PC-9 (cell line): ENCODE results near the gene AGO1. TPM values are rescaled to one million over a fixed set of nuclear protein-coding genes. Genes with fewer than 3 reads are reported as not detected.

ENCODE experiments used
- BruUV-seq: library from RNA; stranded (reverse); fragments of 400-500 nt; replicated peaks from 2 replicates; lab custom pipeline; 2021; lab: Mats Ljungman, UMichigan
- CTCF ChIA-PET: fragments of 300-600 bp; sonication (Branson Sonifier 250); formaldehyde crosslinking; loops from one replicate; lab custom pipeline; 2022; ENCODE audit warnings: antibody characterized with exemption; lab: Charles Lee
- POLR2A ChIA-PET: fragments of 300-600 bp; sonication (Branson Sonifier 250); formaldehyde crosslinking; loops from one replicate; lab custom pipeline; 2022; ENCODE audit warnings: antibody characterized with exemption; ENCODE audit not compliant: unreplicated experiment; lab: Charles Lee
- DNase-seq, 2 experiments: peaks; one replicate each; pipeline versions ENCODE4 v3.0.0 to v3.0.0-alpha.2; 2015 to 2022; ENCODE audit warnings: mixed read lengths in 1 of 2
- H2AFZ ChIP-seq: fragments of 200-600 bp; sonication (generic); 2 replicates; pipeline ENCODE4 v1.8.1; 2017; ENCODE audit warnings: antibody characterized with exemption
- H3F3A ChIP-seq: fragments of 200-600 bp; sonication (generic); 2 replicates; pipeline ENCODE4 v1.8.1; 2017; ENCODE audit warnings: antibody characterized with exemption, mild to moderate bottlenecking, low read depth; ENCODE audit not compliant: insufficient read depth
- H3K27ac ChIP-seq: fragments of 200-600 bp; sonication (generic); 2 replicates; pipeline ENCODE4 v1.6.1; 2016; ENCODE audit warnings: mixed run types
- H3K27me3 ChIP-seq: fragments of 200-600 bp; sonication (generic); 2 replicates; pipeline ENCODE4 v1.6.1; 2016; ENCODE audit warnings: low read depth, mixed run types; ENCODE audit not compliant: insufficient read depth
- H3K36me3 ChIP-seq: fragments of 200-600 bp; sonication (generic); 2 replicates; pipeline ENCODE4 v1.6.1; 2016; ENCODE audit warnings: low read depth, mixed run types
- H3K4me1 ChIP-seq: fragments of 200-600 bp; sonication (generic); replicated peaks from 2 replicates; pipeline ENCODE4 v1.6.1; 2016; ENCODE audit warnings: mixed run types; ENCODE audit not compliant: insufficient read depth
- H3K4me2 ChIP-seq: fragments of 200-600 bp; sonication (generic); 2 replicates; pipeline ENCODE4 v1.6.1; 2017; ENCODE audit warnings: mixed run types
- H3K4me3 ChIP-seq: fragments of 200-600 bp; sonication (generic); 2 replicates; pipeline ENCODE4 v1.6.1; 2016; ENCODE audit warnings: mixed run types
- H3K79me2 ChIP-seq: fragments of 200-600 bp; sonication (generic); 2 replicates; pipeline ENCODE4 v1.6.1; 2017; ENCODE audit warnings: low read depth, mixed run types
- H3K9me2 ChIP-seq: fragments of 200-600 bp; sonication (generic); 2 replicates; pipeline ENCODE4 v1.8.1; 2017; ENCODE audit warnings: mild to moderate bottlenecking; ENCODE audit not compliant: insufficient read depth
- H3K9me3 ChIP-seq: fragments of 200-600 bp; sonication (generic); 2 replicates; pipeline ENCODE4 v1.8.1; 2016; ENCODE audit warnings: low read depth; ENCODE audit not compliant: insufficient read depth
- H4K20me1 ChIP-seq: fragments of 200-600 bp; sonication (generic); 2 replicates; pipeline ENCODE4 v1.8.1; 2017; ENCODE audit not compliant: insufficient read depth
- CTCF ChIP-seq: fragments of 200-600 bp; sonication (generic); conservative IDR thresholded peaks from 2 replicates; pipeline ENCODE4 v1.6.1; 2017; ENCODE audit warnings: mixed run types, antibody characterized with exemption, mild to moderate bottlenecking, moderate library complexity
- EZH2 ChIP-seq: fragments of 200-600 bp; sonication (generic); IDR thresholded peaks from 2 replicates; pipeline ENCODE4 v1.8.0; 2017; ENCODE audit warnings: antibody characterized with exemption, low read depth
- intact Hi-C: fragments of 100-400 bp; cut with micrococcal nuclease; formaldehyde crosslinking; loops from one replicate; pipeline ENCODE4 v1.10.0; 2022; ENCODE audit not compliant: unreplicated experiment
- total RNA-seq: library from RNA; stranded (reverse); gene quantifications from 2 replicates; pipeline ENCODE4 v1.2.3, GENCODE V29; 2021

The AGO1 gene
- total RNA-seq, 1 experiment from 2014 or later, result 66.0 TPM

DNA sequence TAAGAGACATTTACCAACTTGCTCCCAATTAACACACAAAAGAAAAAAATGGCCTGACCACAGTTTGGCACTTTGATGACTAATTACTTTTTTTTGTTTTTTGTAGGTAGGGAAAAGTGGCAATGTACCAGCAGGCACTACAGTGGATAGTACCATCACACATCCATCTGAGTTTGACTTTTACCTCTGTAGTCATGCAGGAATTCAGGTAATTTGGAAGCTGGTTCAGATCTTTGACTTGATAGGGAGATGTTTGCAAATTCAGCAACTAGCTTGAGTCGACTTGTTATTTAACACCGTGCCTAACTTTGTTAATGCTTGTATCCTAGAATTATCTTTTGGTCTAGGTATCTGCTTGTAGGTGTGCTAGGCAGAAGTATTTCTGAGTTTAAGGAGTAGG is 33.0 kb upstream of the AGO1 start:
- intact Hi-C loops, result loop anchor here (10.0 kb wide), 1 partner anchor 335 kb away; no protein-coding TSS in a partner anchor
- no peaks in the 10 kb centered on the region for H3K9me2 ChIP-seq
- CTCF ChIA-PET, result interaction anchor here (0.5 to 0.6 kb wide), 2 partner anchors 35 to 155 kb away, joined by 6 to 10 read pairs; no protein-coding TSS in a partner anchor
- H3K4me1 ChIP-seq, result no peaks in the 10 kb centered on the region
- TF ChIP-seq EZH2 (no peak), CTCF (no peak)
- no peak overlapping the region for H2AFZ ChIP-seq
- no peaks in the 10 kb centered on the region for H3F3A ChIP-seq
- no peaks in the 10 kb centered on the region for H3K9me3 ChIP-seq
- no peak overlapping the region for H3K4me3 ChIP-seq
- H3K27me3 ChIP-seq, result no peaks in the 10 kb centered on the region
- no TSS peak for BruUV-seq
- no peak overlapping the region for H3K27ac ChIP-seq
- H3K4me2 ChIP-seq, result no peak overlapping the region
- no peaks in the 10 kb centered on the region for H4K20me1 ChIP-seq
- H3K36me3 ChIP-seq, result no peaks in the 10 kb centered on the region
- POLR2A ChIA-PET, result interaction anchor here (0.5 kb wide), 1 partner anchor 600 kb away, joined by 3 read pairs; the partner anchor contains the start of gene OSCP1
- no peaks in the 10 kb centered on the region for H3K79me2 ChIP-seq
- no peak for DNase-seq

DNA sequence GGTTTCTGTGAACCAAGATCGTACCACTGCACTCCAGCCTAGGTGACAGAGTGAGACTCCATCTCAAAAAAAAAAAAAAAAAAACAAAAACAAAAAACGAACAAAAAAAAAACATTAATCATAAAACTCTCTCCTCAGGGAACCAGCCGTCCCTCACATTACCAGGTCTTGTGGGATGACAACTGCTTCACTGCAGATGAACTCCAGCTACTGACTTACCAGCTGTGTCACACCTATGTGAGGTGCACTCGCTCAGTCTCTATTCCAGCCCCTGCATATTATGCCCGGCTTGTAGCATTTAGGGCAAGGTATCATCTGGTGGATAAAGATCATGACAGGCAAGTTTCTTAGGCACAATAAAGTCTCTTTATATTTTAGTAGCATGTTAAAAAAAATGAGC is 32.3 kb upstream of the AGO1 start:
- H3K4me1 ChIP-seq, result no peaks in the 10 kb centered on the region
- TF ChIP-seq EZH2 (no peak), CTCF (no peak)
- no peak overlapping the region for H3K4me3 ChIP-seq
- no peak overlapping the region for H2AFZ ChIP-seq
- intact Hi-C loops, result loop anchor here (10.0 kb wide), 1 partner anchor 334 kb away; no protein-coding TSS in a partner anchor
- BruUV-seq, result no TSS peak
- DNase-seq, result no peak
- H3K36me3 ChIP-seq, result no peaks in the 10 kb centered on the region
- H3K4me2 ChIP-seq, result no peak overlapping the region
- ChIA-PET CTCF (no interaction called here), POLR2A (interaction anchor here (0.5 to 0.7 kb wide), 2 partner anchors 32 to 1025 kb away, joined by 3 to 4 read pairs; partner anchors contain the start of gene AGO1)
- no peaks in the 10 kb centered on the region for H3K9me3 ChIP-seq
- H4K20me1 ChIP-seq, result no peaks in the 10 kb centered on the region
- no peaks in the 10 kb centered on the region for H3F3A ChIP-seq
- H3K27ac ChIP-seq, result no peak overlapping the region
- no peaks in the 10 kb centered on the region for H3K27me3 ChIP-seq
- H3K79me2 ChIP-seq, result no peaks in the 10 kb centered on the region
- no peaks in the 10 kb centered on the region for H3K9me2 ChIP-seq

DNA sequence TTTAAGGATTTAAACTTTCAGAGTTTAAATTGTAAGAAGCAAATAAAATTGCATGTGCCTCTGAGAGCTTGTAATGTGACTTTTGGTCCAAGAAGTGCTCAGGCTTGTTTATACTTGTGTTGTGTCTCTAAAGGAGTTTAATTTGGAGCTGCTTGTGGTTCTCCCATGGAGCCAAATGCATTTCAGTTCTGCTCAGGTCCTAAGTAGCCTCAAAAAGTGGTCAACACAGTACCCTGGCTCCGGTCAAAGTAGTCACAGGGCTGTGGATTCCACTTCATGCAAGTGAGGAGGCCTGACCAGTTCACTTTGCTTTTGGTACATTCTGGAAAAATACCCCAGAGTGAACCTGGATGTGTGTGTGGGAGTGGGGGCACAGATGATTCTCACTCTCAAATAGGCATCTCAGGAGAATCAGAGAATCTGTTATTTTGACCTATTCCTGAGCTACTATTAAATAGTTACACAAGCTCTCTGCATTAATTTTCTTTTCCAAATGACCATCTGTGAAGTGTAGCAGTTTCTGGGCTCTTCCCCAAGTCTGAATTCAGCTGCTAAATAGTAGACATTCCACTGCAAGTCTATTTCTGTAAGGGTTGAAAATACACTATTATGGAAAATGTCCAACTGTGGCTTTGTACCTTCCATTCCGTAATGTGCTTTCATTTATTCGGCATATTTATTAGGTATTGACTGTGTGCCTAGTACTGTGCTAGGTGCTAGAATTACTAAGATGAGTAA is 31.7 kb upstream of the AGO1 start:
- Histone ChIP-seq H3K9me3 (no peaks in the 10 kb centered on the region), H3K4me1 (no peaks in the 10 kb centered on the region), H3K4me2 (no peak overlapping the region), H3K79me2 (no peaks in the 10 kb centered on the region), H3K27ac (no peak overlapping the region), H3K9me2 (no peaks in the 10 kb centered on the region), H3F3A (no peaks in the 10 kb centered on the region), H2AFZ (no peak overlapping the region), H3K4me3 (no peak overlapping the region), H3K27me3 (no peaks in the 10 kb centered on the region), H4K20me1 (no peaks in the 10 kb centered on the region), H3K36me3 (no peaks in the 10 kb centered on the region)
- ChIA-PET POLR2A (interaction anchor here (0.5 to 0.7 kb wide), 3 partner anchors 31 to 1703 kb away, joined by 3 to 4 read pairs (median 3); partner anchors contain the start of genes AGO1 and SNIP1), CTCF (no interaction called here)
- TF ChIP-seq CTCF (no peak), EZH2 (no peak)
- intact Hi-C loops, result loop anchor here (10.0 kb wide), 1 partner anchor 334 kb away; no protein-coding TSS in a partner anchor
- DNase-seq, result no peak
- no TSS peak for BruUV-seq
